Epithelial cell of prostate (primary cell): Measurements from ENCODE around the gene COL4A1.

Experiments
- DNase-seq: peaks from one replicate; pipeline ENCODE4 v3.0.0-alpha.2; 2011; ENCODE audit warnings: low read depth, low spot score
- H3K27ac ChIP-seq: fragments of 450-650 bp; 2 replicates; pipeline ENCODE4 v1.5.1; 2017; ENCODE audit warnings: mild to moderate bottlenecking

Gene COL4A1

GRCh38 chr13:110342474-110342873, 35.5 kb upstream of the COL4A1 start:
- DNase-seq: no peak
- H3K27ac ChIP-seq: peak overlapping the region; percentile 37

GRCh38 chr13:110341445-110342244, 34.7 kb upstream of the COL4A1 start:
- DNase-seq: no peak
- H3K27ac ChIP-seq: peak overlapping the region; percentile 63

- H3K27ac ChIP-seq: peak overlapping the region; percentile 63
- DNase-seq: no peak
Observed at GRCh38 chr13:110340812-110341444, 34.0 kb upstream of the COL4A1 start.

- DNase-seq: no peak
- H3K27ac ChIP-seq: peak overlapping the region; percentile 63
Observed at GRCh38 chr13:110339975-110340550, 33.1 kb upstream of the COL4A1 start.

- DNase-seq: no peak
- no peak overlapping the region for H3K27ac ChIP-seq
Observed at GRCh38 chr13:110339263-110339662, 32.3 kb upstream of the COL4A1 start.

- no peak overlapping the region for H3K27ac ChIP-seq
Observed at GRCh38 chr13:110338441-110339101, 31.6 kb upstream of the COL4A1 start.

GRCh38 chr13:110337247-110337646, 30.3 kb upstream of the COL4A1 start:
- no peak for DNase-seq

More at GRCh38 chr13:110338441-110339101, 31.6 kb upstream of the COL4A1 start:
- DNase-seq: no peak

GRCh38 chr13:110336681-110337080, 29.7 kb upstream of the COL4A1 start:
- no peak for DNase-seq
- H3K27ac ChIP-seq: no peak overlapping the region

More at GRCh38 chr13:110337247-110337646, 30.3 kb upstream of the COL4A1 start:
- H3K27ac ChIP-seq: no peak overlapping the region

GRCh38 chr13:110336108-110336507, 29.2 kb upstream of the COL4A1 start:
- H3K27ac ChIP-seq: no peak overlapping the region
- DNase-seq: no peak

- no peak overlapping the region for H3K27ac ChIP-seq
- no peak for DNase-seq
Observed at GRCh38 chr13:110334841-110335490, 28.0 kb upstream of the COL4A1 start.

GRCh38 chr13:110334256-110334655, 27.3 kb upstream of the COL4A1 start:
- no peak overlapping the region for H3K27ac ChIP-seq
- DNase-seq: no peak

- no peak for DNase-seq
- no peak overlapping the region for H3K27ac ChIP-seq
Observed at GRCh38 chr13:110333837-110334236, 26.9 kb upstream of the COL4A1 start.

- H3K27ac ChIP-seq: no peak overlapping the region
- DNase-seq: no peak
Observed at GRCh38 chr13:110332750-110333149, 25.8 kb upstream of the COL4A1 start.

- no peak overlapping the region for H3K27ac ChIP-seq
- DNase-seq: no peak
Observed at GRCh38 chr13:110331362-110331761, 24.4 kb upstream of the COL4A1 start.

- no peak for DNase-seq
Observed at GRCh38 chr13:110330491-110331011, 23.6 kb upstream of the COL4A1 start.

GRCh38 chr13:110329798-110330461, 23.0 kb upstream of the COL4A1 start:
- no peak for DNase-seq
- H3K27ac ChIP-seq: no peak overlapping the region

More at GRCh38 chr13:110330491-110331011, 23.6 kb upstream of the COL4A1 start:
- no peak overlapping the region for H3K27ac ChIP-seq

- H3K27ac ChIP-seq: no peak overlapping the region
- DNase-seq: no peak
Observed at GRCh38 chr13:110329258-110329657, 22.3 kb upstream of the COL4A1 start.

GRCh38 chr13:110328573-110328972, 21.6 kb upstream of the COL4A1 start:
- no peak for DNase-seq
- H3K27ac ChIP-seq: no peak overlapping the region

- no peak for DNase-seq
- H3K27ac ChIP-seq: no peak overlapping the region
Observed at GRCh38 chr13:110327051-110327721, 20.2 kb upstream of the COL4A1 start.
